ENCODE data around the gene HIKESHI.
"Not testable (repeated sequence)": the region's sequence is repeated elsewhere in the genome, so short reads cannot be mapped to it uniquely, and the experiment has no call there.

The HIKESHI gene, protein sequence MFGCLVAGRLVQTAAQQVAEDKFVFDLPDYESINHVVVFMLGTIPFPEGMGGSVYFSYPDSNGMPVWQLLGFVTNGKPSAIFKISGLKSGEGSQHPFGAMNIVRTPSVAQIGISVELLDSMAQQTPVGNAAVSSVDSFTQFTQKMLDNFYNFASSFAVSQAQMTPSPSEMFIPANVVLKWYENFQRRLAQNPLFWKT

DNA sequence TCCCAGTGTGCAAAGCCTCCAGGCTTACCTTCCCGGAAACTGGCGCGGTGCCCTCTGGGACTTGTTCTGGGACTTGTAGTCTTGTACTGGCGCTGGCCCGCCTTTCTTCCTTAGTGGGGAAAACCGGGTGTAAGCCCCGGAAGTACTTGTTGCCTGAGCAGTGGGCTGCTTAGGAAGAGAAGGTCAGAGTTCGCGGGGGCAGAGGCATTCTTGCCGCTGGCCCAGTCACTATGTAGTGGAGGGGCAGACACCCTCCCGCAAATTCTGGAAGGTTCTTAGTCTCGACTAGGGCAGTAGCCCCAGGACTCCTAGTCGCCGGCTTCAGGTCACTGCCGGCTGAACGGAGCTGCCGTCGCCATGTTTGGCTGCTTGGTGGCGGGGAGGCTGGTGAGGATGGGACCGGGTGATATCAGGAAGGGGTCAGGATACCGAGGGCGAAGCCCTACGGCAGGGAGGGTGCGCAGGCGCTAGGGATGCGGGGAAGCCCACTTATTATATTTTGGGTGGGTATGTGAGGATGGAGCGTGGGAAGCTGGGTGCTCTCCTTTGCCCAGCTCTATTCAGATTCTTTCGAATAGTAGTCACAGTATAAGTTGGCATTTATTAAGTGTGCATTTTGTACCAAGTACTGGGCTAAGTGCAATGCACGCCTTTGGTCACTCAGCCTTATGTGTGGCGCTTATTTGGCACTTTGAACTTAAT, at the start of gene HIKESHI:
HIKESHI (plus strand) TSS at position 149 of the 702 bp plus-strand sequence; CDS start at position 358, 209 bp downstream.
- DNase-seq: peak; percentile 99

DNA sequence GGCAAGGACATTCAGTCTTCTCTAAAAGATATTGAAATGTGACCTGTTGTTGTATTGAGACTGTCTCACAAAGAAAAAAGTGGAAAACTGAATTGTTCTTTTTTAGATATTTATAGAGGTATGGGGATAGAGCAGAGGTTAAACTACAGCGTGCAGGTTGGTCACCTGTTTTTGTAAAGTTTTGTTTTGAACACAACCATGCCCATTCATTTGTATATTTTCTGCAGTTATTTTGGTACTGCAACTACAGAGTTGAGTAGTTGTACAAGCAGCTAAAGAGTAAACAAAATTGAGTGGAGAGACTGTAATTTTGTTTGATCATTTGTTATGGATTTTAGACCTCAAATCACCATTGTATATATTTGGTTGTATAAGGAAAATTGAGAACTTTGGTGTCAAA, 46.1 kb upstream of the HIKESHI start:
- DNase-seq: no peak

DNA sequence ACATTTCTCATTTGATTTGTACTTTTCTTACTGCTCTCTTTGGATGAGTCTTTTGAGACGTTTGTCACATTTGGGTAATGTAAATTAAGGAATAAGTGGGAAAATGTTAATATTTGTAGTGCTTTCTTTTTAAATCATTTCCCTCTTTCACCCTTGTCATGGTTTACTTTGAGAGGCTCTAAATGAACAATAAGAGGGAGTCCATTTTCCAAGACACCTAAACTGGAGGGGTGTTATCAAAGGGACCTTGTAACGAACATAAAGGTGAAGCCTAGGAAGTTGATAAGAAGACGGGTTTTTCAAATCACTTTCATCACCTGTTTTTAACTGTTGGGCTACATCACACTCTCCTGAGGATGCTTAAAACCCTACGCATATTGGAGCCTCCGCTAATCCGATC, 45.4 kb upstream of the HIKESHI start:
- DNase-seq: no peak

DNA sequence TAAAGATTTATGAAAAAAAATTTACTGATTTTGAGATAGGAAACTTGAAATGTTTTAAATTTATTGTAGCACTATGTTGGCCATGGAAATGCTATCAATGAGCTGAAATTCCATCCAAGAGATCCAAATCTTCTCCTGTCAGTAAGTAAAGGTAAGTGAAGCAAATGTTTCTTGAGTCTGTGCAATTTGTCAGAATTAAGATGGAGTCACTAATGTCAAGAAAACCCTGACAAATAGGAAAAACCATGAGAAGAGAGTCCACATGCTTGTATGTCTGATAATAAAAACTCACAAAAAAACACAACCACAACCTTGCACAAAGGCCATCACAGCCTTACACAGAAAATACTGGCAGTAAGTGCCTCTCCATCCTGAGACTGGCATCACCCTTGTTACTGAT, 44.6 kb upstream of the HIKESHI start:
- no peak for DNase-seq

DNA sequence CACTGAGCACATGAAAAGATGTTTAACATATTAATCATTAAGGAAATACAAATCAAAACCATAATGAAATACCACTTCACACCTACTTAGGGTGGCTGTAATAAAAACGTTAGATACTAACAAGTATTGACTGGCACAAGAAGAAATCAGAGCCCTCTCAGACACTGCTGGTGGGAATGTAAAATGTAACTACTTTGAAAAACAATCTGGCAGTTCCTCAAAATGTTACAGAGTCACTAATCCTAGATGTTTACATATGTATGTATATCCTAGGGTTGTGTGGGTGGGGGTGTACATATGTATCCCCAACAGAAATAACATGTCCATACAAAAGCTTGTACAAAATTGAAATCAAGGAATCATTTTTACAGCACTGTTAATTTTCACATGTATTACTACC, 42.3 kb upstream of the HIKESHI start:
- no peak for DNase-seq

DNA sequence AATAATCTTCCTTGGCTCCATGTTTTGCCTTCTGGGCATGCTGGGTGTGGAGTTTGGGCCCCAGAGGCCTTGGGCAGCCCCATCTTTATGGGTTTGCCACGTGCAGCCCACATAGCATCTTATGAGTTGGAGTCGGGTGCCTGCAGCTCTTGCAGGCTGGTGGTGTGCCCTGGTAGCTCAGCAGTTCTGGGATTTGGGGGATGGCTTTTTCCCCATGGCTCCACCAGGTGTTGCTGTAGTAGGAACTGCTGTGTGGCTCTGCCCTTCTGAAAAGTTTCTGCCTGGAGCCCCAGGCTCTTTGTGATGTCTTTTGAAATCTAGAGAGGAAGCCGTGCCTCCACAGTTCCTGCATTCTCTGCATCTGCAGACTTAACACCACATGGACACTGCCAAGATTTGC, 40.7 kb upstream of the HIKESHI start:
- no peak for DNase-seq

DNA sequence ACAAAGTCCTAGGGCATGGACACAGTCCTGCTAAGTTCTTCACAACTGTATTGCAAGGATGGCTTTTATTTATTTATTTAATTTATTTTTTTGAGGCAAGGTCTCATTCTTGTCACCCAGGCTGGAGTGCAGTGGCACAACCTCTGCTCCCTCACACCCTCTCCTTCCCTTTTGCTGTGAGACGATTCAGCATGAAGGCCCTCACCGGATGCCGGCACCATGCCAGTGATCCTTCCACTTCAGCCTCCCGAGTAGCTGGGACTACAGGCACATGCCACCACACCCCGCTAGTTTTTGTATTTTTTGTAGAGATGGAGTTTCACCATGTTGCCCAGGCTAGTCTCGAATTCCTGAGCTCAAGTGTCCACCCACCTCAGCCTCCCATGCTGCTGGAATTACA, 39.7 kb upstream of the HIKESHI start:
- DNase-seq: no peak

DNA sequence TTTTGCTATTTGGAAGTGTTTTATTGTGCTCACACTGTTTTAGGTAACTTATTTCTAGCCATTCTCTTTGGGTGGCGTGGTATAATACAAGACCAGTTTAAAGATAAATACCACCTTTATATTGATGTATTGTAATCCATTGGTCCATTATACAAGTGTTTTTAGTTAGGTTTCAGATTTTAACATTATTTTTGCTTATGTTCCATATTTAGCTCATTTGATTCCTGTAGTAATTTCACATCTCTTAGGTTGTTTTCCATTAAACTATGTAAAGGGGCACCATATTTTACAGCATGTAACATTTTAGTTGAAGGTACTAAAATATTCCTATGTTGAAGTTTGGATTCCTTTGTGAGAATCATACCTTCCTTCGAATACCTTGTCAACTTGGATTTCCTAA, 37.4 kb upstream of the HIKESHI start:
- DNase-seq: no peak

DNA sequence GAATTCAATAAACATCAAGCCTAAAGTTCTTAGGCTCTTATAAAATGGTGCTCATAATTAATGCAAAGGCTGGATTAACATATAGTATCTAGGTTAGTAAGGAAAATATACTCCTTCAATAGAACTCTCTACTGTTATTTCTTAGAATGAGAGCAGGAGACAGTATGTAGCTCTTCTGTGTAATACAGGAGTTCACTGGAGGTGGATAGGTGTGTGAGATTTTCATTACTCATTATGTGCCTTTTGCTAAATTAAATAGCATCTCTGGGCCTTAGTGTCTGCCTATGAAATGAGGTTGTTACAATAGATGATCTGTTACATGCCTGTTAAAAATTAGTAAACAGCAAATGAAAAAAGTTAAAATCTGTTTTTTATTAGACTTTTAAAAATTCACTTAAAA, 36.8 kb upstream of the HIKESHI start:
- no peak for DNase-seq

DNA sequence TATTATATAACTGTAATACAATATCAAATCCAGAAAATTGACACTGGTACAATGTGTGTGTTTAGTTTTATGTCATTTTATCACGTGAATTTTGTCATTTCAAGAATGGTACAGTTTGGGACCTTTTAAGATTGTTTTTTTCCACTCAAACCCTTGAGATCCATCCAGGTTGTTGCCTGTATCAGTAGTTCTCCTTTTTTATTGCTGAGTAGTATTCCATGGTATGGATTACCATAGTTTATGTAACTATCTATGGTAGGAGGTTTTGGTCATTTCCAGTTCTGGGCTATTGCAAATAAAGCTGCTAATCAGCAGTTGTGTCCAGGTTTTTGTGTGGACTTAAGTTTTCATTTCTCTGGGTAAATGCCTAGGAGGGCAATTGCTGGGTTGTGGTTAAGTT, 32.4 kb upstream of the HIKESHI start:
- DNase-seq: no peak

DNA sequence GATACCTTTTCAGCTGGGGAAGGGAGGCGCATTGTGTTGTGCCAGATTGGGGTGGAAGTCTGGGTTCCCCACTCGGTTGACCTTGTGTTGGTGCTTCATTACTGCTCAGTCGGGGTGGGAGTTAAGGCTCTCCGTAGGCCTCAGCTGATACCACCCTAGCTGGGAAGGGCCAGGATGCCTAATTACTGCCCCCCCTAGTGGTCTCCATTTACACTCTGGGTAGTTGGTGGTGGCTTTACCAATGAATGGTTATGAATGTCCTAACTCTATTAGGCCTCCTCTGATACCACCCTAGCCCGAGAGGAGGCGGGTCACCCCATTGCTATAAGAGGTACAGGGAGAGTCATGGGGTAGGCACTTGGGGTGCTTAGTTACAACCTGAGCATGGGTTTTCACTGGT, 27.5 kb upstream of the HIKESHI start:
- DNase-seq: no peak

DNA sequence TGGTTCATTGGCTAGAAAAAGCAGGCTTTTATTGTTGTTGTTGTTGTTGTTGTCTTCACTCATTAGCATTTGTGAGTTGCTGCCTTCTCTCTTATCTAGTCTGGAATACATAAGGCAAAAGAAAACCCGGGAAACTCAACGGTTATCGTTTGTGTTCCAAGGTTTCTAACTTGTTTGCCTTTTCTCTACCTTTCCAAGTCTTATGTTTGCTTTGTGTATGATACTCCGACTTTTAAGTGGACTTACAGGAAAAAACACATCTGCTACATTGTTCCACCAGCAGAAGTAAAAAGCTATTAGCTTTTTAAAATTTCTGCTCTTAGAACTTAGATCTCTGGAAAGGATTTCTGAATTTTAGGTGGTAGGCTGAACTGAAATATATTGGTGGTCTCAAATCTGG, 27.0 kb upstream of the HIKESHI start:
- DNase-seq: no peak

DNA sequence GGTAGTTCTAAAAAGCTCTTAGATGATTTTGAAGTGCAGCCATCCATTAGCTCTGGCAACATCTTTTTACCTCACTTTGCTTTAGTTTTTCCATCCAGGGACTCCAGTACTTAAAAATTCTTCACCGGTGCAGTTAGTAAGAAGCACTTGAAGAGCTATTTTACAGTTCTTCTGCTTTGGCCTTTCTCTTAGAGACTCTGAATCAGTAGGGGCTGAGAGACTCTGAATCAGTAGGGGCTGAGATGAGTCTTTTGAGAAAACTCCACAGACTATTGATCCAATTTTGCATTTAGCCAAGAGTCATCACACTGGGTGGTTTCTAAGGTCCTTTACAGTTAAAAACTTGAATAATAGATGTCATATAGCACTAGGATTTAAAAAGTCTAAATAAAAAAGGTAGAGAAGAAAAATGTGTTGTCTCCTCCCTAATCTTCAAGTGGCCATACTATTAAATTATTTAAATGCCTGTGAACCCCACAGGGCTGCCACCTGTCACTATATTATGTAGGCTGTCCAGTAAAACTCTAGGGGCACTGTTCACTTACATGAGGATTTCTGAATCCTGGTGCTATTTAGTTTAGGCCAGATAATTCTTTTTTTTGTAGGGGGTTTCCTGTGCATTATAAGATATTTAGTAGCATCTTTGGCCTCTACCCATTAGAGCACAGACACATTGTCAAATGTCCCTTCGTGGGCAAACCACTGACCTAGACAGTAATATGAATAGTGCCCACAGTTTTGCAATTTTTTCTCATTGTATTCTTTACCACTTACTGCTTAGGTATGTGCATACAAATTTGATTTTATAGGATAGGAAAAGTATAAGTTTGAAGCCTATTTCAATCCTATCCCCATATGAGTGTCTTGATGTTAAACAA, 26.3 kb upstream of the HIKESHI start:
- DNase-seq: no peak

DNA sequence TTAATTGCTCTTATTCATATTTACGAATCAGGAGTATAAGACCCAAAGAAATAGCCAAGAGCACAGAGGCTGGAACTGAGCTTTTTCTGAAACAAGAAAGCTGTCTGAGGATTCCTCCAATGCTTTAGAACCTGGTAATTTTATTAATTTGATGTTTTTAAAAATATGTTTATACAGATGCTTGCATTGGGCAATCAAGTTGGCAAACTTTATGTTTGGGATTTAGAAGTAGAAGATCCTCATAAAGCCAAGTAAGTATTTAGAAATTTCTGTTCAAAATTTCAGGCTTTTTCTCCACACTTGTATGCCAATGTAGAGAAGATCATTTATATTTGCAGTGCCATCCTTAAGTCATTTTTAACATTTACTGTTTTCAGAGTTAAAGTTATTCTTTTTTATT, 24.3 kb upstream of the HIKESHI start:
- DNase-seq: no peak

DNA sequence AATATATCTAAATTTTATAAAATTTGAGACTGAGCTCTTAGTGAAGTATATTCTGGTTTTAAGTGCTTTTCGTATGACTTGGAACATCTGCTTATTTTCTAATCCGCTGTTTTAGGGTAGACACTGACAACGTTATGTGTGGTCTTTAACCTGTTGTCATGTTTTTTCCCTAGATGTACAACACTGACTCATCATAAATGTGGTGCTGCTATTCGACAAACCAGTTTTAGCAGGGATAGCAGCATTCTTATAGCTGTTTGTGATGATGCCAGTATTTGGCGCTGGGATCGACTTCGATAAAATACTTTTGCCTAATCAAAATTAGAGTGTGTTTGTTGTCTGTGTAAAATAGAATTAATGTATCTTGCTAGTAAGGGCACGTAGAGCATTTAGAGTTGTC, 23.8 kb upstream of the HIKESHI start:
- no peak for DNase-seq

DNA sequence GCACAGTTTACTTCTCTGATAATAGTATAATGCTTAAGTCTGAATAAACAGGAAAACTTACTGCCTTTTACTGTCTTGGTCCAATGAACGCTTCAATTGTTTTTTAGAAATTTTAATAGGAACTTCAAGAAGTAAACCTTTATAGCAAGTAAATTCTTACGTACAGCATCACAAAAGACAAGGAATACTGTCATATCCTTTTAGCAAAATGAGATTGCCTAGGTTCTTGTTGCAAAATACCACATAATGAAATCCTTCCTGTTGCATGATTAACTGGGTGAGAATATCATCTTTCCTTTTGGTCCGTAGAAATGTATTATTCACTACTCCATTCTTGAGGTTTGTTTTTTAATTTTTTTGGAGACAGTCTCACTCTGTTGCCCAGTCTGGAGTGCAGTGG, 22.3 kb upstream of the HIKESHI start:
- no peak for DNase-seq

DNA sequence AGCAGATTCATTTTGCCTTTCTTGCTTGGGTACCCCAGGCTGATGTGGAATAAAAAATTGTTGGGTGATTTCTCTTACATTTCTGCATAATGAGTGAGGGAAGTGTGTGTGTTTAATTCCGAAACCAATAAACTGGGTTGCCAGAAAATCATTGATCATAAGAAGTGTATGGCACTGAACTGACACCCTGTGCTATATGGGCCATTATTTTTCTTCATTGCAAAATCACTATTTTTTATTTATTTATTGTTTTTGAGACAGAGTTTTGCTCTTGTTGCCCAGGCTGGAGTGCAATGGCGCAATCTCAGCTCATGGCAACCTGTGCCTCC, 14.6 kb upstream of the HIKESHI start:
- no peak for DNase-seq

DNA sequence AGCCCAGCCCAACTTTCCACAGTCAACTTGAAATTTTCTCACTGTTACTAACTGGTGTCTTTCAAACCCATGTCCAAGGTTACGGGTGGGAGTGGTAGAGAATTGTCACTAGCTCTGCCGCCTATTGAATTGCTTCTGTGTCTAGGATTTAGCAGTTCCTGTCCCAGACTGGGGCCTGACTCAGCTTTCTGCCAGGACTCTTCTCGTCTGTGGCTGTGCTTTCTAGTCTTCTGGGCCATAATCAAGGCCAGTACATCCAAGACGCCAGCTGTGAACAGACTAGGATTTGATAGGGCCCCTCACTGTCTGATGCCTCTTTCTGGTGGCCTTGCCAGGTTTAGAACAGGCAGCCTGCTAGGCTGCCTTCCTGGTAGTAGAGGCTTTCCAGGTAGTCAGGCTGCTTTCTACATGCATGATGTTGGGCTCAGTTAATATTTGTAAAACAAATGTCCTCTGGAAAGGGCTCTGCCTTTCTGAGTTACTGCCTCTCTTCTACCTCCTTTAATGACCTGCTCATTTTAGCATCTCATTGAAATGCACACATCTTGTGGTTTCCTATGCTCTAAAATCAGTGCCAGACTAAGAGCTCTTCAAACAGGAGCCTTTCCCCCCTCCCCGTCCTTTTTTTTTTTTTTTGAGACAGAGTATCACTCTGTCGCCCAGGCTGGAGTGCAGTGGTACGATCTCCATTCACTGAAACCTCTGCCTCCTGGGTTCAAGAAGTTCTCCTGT, 13.1 kb upstream of the HIKESHI start:
- no peak for DNase-seq

DNA sequence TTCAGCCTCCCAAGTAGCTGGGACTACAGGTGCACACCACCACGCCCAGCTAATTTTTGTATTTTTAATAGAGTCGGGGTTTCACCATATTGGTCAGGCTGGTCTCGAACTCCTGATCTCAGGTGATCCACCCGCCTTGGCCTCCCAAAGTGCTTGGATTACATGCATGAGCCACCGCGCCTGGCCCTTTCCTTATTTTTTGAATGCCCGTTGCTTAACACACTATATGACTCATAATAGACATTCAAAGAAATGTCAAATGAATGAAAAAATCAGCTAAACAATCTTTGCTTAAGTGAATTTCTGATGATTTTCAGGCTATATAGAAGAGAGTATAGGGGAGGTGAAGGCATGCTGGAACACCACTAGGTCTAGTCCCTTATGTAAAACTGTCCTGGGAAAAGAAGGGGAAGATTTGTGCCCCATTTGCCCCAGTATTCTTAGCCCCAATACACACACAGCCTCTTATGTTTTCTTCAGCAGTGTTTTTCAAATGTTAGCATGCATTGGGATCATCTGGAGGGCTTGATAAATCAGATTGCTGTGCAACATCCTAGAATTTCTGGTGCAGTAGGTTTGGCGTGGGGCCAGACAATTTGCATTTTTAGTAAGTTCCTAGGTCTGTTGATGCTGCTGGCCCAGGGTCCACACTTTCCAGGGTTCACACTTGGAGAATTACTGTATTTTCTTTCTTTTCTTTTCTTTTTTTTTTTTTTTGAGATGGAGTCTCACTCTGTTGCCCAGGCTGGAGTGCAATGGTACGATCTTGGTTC, 12.3 kb upstream of the HIKESHI start:
- DNase-seq: not testable (repeated sequence)

DNA sequence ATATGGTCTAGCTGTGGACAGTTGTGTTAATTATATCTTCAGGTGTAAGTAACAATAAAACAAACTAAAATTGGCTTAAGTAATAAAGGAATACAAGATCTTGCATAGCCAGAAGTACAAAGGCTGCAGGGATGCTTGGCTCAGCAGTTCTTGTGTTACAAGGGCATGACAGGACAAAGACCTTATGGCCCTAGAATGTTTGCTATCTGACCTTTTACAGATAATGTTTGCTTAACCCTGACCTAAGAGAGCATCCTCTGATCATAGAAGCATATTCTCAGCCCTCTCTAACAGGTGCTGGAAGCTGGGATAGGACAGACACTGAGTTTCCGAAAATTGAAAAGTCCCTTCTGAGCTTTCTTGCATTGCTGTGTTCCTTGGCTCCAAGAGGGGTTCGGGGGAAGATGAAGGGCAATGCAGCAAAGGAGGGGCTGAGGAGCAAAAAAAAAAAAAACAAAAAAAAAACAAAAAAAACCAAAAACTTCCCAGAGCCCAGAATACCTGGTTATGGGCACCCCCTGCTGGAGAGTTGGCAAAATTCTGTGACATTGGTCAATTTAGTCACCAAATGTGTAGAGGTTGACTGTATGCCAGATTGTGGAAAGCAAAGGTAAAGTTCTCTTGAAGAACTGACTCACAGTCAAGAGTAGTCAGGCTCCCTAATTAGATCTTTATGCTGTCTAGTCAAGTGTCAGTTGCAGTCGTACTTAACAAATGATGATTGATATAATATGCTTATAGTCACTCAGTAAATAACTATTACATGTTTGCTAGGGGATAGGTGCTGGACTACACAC, 10.4 kb upstream of the HIKESHI start:
- peak; percentile 80 for DNase-seq

DNA sequence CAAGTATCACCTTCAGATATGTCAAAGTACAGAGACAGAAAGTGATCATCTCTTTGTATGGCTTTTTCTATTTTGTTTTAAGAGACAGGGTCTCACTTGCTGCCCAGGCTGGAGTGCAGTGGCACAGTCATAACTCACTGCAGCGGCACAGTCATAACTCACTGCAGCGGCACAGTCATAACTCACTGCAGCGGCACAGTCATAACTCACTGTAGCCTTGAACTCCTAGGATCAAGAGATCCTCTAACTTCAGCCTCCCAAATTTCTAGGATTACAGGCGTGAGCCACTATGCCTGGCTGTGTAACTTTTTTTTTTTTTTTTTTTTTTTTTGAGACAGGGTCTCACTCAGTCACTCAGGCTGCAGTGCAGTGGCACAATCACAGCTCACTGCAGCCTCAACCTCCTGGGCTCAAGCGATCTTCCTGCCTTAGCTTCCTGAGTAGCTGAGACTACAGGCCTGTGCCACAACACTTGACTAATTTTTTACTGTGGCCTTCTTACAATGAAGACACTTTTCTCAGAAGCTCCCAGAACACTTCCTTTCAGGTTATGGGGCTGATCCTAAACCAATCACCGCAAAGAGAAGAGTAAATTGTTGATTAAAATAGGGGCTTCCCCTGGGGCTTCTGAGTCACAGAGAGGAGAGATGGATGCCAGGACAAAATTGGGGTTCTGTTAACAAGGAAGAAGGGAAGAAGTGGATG, 9.0 kb upstream of the HIKESHI start:
- DNase-seq: no peak

All from hematopoietic multipotent progenitor cell treated with erythropoietin and hydrocortisone succinate and interleukin-3 and kit ligand, for 8 days (in vitro differentiated cells).